ENCODE data around the gene ITGB2.

DNA sequence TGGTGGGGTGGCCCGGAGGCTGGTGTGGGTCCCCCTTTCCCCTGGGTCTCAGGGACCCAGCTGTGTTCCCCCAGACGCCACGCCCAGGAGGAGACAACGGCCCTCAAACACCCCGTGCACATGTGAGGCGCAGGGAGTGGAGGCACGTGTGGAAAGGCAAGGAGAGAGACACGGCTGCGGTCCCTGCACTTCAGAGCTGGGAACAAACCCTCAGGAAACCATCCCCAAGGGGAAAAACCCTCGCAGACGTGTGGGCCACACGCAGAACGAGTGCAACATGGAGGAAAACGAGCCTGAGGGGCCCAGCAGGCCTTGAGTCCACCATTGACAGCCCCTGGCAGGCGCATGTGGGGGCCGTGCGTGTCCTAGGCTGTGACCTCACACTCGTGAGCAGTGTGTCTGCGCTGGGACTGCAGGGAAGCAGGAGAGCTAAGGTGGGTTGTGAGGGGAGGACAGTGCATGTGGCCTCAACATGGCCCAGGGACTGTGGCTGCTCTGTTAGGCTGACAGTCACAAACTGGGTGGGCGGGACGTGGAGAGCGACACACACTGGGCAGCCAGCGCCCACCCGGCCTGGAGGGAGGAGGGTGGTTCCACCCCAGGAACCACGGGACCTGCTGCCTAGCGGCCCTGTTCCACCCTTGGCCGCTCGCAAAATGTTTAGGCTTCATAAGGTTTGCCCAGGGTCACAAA is 20.0 kb downstream of the ITGB2 start:
- TF ChIP-seq POLR2AphosphoS5 (IDR thresholded peaks at IDR 0.05) (no peak), POLR2A (IDR thresholded peaks at IDR 0.05; ENCODE audit: low read depth) (no peak)
- TF ChIP-seq, protein P1, sequence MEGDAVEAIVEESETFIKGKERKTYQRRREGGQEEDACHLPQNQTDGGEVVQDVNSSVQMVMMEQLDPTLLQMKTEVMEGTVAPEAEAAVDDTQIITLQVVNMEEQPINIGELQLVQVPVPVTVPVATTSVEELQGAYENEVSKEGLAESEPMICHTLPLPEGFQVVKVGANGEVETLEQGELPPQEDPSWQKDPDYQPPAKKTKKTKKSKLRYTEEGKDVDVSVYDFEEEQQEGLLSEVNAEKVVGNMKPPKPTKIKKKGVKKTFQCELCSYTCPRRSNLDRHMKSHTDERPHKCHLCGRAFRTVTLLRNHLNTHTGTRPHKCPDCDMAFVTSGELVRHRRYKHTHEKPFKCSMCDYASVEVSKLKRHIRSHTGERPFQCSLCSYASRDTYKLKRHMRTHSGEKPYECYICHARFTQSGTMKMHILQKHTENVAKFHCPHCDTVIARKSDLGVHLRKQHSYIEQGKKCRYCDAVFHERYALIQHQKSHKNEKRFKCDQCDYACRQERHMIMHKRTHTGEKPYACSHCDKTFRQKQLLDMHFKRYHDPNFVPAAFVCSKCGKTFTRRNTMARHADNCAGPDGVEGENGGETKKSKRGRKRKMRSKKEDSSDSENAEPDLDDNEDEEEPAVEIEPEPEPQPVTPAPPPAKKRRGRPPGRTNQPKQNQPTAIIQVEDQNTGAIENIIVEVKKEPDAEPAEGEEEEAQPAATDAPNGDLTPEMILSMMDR (IDR thresholded peaks at IDR 0.05) = no peak
